ENCODE measurements around the gene OR10H2.
"Not testable (repeated sequence)": the region's sequence is repeated elsewhere in the genome, so short reads cannot be mapped to it uniquely, and the experiment has no call there.

Gene OR10H2

DNA sequence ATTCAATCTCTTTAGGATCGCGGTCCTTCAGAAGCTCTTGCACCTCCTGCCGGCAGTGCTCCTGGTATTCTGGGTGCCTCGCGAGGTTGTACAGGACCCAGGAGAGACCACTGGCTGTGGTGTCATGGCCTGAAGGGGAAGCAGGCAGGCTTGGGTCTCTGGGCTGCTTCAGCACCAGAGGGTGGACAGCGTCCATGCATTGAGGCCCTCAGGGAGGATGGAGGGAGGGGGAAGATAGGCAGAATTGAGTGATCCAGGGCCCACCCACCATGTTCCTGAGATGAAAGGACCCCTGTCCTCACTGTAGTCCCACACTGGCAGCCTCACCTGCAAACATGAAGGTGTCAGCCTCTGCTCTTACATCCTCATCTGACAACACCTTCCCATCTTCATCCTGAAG, 41.8 kb downstream of the OR10H2 start:
- DNase-seq (ENCODE audit: low spot score) = no peak

DNA sequence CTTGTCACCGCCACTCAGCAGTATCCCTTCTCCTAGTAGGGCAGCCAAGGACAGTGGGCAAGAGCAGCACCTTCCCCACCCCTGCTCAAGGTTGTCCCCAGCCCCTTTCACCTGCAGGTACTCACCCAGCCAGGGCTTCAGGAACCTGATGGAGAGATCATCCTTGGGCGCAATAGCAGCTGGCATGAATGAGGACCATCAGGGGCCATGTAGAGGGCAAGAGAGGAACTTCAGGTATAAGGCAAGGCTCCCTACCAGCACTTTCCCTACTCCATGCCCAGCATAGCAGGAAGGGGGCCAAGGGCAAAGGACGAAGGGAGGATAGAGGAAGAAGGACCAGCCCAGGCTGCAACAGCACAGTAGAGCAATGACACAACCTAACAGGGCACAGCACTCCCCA, 46.3 kb downstream of the OR10H2 start:
- not testable (repeated sequence) for DNase-seq (ENCODE audit: low spot score)

DNA sequence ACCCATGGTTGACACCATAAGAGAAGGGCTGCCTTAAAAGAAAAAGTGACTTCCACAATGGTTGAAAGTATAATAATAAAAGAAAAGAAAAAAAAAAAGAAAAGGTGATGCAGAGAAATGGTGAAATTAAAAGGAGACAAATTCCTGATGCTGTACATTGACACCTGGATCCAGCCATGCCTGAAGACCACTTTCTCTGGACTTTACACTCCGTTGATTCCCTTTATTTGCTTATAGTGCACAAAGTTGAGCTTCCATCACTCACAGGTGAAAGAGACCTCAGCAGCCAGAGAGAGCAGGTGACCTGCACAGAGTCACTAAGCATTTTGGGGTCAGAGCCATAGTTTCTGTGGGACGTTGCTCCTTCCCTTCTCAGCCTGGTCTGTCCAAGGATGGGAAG, 47.4 kb downstream of the OR10H2 start:
- no peak for DNase-seq (ENCODE audit: low spot score)

DNA sequence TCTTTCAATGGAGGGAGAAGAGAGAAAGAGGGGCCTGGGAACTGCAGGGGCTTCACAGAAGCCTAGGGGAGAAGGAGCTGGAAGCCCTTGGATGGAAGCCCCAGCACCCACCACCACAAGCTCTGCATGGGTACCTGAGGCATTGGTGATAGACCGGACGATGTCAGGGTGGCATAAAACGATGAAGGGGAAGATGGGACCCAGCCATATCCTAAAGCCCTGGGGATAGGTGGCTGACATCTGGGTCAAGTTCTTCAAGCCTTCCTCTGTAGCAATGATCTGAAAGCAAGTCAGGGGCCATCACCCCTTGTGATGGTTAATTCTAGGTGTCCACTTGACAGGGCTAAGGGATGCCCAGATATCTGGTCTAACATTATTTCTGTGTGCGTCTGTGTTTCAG, 48.4 kb downstream of the OR10H2 start:
- no peak for DNase-seq (ENCODE audit: low spot score)

DNA sequence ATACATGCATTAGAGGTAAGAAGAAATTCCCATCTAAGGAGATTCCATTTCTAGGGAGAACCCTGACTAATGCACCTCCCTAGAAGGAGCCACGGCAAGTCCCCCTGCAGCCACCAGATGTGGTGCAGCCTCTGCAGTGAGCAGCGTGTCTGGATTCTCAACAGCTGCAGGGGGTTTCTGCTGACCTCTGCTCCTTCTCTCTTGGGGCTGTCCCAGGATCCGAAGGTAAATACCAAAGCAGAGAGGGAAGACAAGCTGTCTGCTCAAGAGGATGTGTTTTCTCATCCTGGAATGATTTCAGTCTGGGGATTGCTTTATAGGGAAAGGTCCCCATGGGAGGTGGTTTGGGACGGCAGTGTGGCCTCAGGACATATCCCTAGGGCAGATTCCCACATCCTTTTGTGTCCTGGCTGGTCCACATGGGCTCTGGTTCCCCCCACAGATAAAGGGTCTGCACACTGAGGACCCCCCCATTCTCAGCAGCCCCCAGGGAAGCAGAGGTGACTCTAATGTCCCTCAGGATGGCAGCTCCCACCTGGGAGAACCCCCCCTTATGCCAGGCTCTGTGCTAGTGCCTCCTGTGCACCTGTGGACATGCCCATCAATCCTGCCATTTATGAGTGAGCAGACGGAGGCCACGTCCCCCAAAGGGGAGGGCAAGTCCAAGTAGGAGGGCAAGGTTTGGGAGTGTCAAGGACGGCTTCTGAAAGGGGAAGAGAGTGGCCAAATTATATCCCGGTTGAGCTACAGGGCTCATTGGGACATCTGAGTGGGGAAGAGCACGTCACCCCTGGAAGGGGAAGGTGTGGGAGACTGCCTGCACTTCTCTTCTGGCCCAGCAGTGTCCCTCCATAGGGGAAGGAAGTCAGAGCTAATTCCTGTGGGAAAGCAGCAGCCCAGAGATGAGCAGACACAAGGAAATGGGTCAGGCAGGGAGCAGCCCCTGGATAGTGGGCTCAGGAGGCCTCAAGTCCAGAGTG, 49.5 kb downstream of the OR10H2 start:
- no peak for DNase-seq (ENCODE audit: low spot score)

Measured in AG08395 (cell line).